SKM-1 (cell line): Measurements from ENCODE around the gene JMJD1C.

Source experiments
- DNase-seq: peaks from one replicate; lab custom pipeline; 2025; ENCODE audit not compliant: unreplicated experiment; lab: John Stamatoyannopoulos, UW

The JMJD1C gene

DNA sequence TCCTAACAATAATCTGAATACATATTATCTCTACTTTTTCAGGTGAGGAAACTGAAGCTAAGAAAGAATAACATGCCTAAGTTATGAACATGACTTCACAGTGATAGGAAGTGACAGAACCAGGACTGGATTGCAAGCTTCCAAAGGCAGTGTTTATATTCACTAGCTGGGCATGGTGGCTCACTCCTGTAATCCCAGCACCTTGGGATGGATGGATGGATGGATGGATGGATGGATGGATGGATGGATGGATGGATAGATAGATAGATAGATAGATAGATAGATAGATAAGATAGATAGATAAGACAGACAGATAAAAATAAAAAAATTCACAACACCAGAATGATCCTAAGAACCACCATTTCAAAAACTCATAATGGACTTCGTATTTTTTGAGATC lies 18.2 kb upstream of the JMJD1C start:
- no peak for DNase-seq

DNA sequence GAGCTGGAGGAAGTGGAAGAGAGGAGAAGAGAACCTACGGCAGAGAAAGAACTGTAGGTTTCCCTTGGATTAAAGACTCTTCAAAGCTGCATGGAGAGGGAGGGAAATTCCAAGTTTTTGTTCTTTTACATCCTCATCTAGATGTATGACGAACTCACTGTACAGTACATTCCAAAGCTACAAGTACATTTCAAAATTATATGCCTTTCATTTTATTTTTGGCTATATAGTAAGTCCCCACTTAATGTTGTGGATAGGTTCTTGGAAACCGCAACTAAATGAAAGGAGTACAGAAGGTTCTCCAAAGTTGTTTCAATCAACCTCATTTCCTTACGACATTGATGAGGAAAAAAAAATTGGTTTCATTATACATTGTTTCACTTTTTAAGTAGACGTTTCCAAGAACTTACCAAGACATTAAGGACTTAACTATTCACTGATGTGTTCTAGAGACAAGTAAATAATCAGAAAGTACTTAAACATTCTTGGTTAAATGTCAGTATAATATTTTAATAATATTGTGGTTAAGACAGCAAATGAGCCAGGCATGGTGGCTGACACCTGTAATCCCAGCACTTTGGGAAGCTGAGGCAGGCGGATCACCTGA lies 16.1 kb upstream of the JMJD1C start:
- no peak for DNase-seq

DNA sequence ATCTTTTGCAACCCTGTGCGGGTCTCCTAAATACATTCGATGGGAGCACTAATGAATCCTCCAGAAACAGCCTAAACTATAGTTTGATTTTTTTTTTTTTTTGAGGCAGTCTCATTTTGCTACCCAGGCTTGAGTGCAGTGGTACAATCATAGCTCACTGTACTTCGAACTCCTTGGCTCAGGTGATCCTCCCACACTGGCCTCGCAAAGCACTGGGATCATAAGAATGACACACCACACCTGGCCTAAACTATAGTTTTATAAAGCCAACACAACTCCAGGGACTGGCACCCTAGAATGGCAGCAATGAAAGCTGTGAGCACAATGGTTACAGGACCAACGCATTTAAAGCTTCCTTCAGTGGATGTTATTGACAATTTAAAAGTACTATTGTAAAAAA lies 14.5 kb upstream of the JMJD1C start:
- DNase-seq = no peak

DNA sequence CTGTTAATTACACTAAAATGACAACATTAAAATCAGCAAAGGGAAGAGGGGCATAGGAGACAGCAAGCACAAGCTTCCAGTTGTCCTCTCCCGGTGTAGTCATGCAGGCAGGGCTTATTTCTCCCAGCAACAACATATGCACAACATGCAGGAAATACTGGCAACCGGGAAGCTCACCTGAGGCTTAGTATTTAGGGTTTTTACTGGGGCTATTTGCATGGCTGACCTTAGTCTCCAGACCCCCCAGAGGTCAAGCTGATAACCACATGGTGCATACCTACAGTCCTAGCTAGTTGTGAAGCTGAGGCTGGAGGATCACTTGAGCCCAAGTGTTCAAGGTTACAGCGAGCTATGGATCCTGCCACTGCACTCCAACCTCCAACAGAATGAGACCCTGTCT lies 12.8 kb upstream of the JMJD1C start:
- no peak for DNase-seq

GRCh38 chr10:63477927-63478326 lies 12.2 kb upstream of the JMJD1C start:
- DNase-seq = no peak

DNA sequence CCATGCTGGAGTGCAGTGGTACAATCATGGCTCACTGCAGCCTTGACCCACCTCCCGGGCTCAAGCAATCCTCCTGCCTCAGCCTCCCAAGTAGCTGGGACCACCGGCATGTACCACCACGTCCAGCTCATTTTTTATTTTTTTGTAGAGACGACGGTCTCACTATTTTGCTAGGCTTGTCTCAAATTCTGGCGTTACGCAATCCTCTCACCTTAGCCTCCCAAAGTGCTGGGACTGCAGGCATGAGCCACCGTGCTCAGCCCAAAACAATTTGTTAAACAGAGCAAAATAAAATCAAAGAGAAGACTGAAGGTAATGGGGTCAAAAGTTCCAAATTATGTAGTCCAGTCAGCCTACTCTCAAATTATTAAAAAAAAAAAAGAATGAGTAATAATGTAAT lies 8.7 kb upstream of the JMJD1C start:
- DNase-seq = no peak

- DNase-seq = no peak
These were observed 5.2 kb upstream of the JMJD1C start for GRCh38 chr10:63470928-63471327.

DNA sequence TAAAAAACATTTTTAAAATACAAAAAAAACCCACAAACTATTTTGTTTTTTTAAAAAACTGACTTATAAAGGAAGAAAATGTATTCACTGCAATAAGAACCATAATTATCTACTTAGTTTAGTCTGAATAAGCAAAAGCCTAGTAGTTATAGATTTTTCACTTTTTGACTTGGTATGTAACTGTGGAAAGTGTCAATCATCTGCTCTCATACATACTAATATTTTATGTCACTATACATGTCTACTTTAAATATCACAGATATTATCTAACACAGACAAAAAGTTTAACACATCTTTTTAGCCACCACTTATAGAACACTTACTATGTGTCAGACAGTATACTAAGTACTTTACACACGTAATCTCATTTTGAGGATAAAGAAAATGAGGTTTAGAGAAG lies 3.2 kb upstream of the JMJD1C start:
- DNase-seq = no peak

- DNase-seq = no peak
These were observed 2.1 kb upstream of the JMJD1C start for GRCh38 chr10:63467841-63468240.

GRCh38 chr10:63466144-63466935 lies 563 bp upstream of the JMJD1C start:
- DNase-seq = peak; percentile 41

- no peak for DNase-seq
These were observed 1.1 kb downstream of the JMJD1C start for GRCh38 chr10:63464402-63465292.

DNA sequence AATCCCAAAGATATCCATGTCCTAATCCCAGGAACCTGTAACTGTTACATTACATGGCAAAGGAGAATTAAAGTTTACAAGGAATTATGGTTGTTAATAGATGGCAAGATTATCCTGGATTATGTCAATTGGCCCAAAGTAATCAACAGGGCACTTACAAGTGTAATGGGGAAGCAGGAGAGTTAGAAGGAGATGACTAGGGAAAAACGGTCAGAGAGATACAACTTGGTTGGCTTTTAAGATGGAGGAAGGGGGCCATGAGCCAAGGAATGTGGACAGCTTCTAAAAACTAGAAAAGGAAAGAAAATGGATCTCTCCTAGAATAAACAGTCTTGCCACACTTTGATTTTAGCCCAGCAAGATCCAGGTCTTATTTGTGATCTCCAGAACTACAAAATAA lies 3.3 kb downstream of the JMJD1C start:
- DNase-seq = no peak

- DNase-seq = no peak
These were observed 7.6 kb downstream of the JMJD1C start for GRCh38 chr10:63458177-63458576.

DNA sequence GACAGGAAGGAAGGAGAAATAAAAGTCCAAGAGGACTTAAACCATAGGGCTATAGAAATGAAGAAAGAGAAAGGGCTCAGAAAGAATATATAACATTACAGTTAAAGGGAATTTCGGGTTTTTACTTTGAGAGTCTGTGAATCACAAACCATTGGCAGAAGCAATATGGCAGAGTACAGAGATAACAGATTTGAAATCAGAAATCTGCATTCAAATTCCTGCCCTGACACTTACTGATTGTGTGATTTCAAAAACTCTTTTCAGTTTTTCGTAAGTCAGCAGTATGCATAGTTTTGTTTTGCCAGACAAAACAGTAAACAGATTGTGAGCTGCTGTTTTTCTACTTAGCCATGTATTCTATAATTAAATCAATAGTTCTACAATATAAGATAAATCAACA lies 8.2 kb downstream of the JMJD1C start:
- DNase-seq = no peak

- no peak for DNase-seq
These were observed 9.2 kb downstream of the JMJD1C start for GRCh38 chr10:63456437-63457210.

GRCh38 chr10:63455507-63455906 lies 10.3 kb downstream of the JMJD1C start:
- DNase-seq = no peak

DNA sequence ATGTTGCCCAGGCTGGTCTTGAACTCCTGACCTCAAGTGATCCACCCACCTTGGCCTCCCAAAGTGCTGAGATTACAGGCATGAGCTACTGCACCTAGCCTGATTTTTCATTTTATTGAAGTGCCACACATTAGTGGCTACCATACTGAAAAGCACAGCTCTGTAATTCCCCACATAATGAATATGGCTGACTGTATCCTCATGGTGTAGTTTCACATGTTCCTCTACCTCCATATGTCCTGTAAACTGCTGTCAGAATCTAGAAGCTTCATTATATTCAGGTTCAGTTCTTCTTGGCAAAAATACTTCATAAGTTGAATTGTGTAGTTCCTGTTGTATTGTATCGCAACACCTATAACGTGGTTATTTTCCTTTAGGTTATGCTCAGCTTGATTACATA lies 11.1 kb downstream of the JMJD1C start:
- DNase-seq = no peak

DNA sequence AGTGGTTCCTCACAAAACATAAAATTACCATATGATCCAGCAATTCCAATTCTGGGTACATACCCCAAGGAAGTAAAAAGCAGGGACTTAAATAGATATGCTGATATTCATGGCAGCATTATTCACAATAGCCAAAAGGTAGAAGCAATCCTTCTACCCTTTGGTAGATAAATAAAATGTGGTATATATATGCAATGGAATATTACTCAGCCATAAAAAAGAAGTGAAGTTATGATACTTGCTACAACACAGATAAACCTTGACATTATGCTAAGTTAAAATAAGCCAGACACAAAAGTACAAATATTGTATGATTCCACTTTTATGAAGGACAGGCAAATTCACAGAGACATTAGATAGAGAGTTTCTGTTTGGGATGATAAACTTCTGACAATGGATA lies 13.3 kb downstream of the JMJD1C start:
- DNase-seq = no peak

DNA sequence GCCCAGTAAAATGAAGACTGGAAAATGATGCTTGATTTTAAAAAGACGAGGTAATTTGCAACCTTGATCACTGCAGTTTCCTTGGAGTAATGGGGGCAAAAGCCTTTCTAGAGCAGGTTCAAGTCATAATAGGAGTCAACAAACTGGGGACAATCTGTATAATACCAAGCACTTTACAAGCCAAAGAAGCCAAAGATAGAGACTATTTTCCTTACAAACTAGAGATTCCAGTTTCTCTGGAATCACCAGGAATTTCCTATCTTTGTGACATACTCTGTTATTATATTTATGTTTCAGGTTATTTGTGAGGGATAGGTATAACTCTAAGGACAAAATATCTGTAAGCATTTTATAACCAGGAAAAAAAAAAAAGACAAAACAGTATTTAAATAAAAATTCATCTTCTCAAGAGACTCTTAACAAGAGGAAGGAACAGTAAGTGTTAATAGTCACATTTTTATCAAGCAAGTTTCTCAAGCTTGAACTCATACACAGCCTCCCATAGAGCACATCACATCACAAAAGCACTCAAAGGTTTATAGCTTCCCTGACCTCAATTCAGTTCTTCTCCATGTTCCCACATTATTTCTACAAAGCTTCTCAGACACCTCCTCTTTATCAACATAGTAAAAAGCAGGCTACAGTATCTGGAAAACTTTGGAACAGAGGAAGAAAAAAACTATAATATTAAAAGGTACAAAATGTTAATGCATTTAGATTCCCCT lies 18.9 kb downstream of the JMJD1C start:
- no peak for DNase-seq

DNA sequence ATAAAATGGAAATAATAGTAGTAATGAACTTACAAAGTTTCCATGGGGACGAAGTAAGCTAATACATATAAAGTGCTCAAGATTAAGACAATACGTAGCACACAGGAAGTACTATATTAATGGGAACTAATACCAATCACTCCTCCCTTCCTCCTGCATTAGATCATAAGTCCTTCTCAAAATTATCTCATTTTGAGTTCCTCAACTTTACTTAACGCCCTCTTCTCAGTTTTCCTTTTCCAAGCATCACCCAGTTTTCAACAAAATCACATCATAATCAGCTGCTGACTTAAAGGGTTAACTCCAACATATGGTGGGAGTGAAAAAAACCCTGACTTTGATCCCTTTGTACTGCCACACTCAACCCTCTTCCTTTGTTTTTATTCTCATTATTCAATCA lies 24.4 kb downstream of the JMJD1C start:
- DNase-seq = no peak
